Stomach (tissue), 4 donors: ENCODE results near the gene PYCR2.

Experiments used
- CTCF ChIP-seq, 7 experiments: fragments of 450-650 bp in 4 of 7; fragments of 200-600 bp in 3 of 7; sonication (generic) in 3 of 7; IDR thresholded peaks; one replicate each; pipeline ENCODE4 v1.5.1; 2016 to 2019; ENCODE audit warnings: antibody characterized with exemption in 7 of 7, control low read depth in 2 of 7, mild to moderate bottlenecking in 1 of 7
- POLR2A ChIP-seq, 4 donors: fragments of 450-650 bp; IDR thresholded peaks; one replicate each; pipeline ENCODE4 v1.6.1; 2016; ENCODE audit warnings: antibody characterized with exemption in 4 of 4, control low read depth in 2 of 4, mild to moderate bottlenecking in 1 of 4, moderate library complexity in 1 of 4

GRCh38 chr1:225934711-225935110 is 10.7 kb upstream of the PYCR2 start:
- TF ChIP-seq CTCF (IDR thresholded peaks at IDR 0.05) (no peak), POLR2A (IDR thresholded peaks at IDR 0.05) (no peak)
